IPS-18a (cell line): ENCODE measurements around the gene RNH1.

Experiments used
- H3K27ac ChIP-seq: one replicate; pipeline ENCODE4 v1.5.1; 2013; ENCODE audit warnings: low read length
- H3K27me3 ChIP-seq: one replicate; pipeline ENCODE4 v1.6.1; 2013; ENCODE audit warnings: mild to moderate bottlenecking, low read length; ENCODE audit not compliant: control insufficient read depth, insufficient read depth
- H3K36me3 ChIP-seq: one replicate; pipeline ENCODE4 v1.6.1; 2013; ENCODE audit warnings: low read depth, low read length; ENCODE audit not compliant: control insufficient read depth
- H3K4me1 ChIP-seq: one replicate; pipeline ENCODE4 v1.6.1; 2013; ENCODE audit warnings: low read depth, low read length; ENCODE audit not compliant: control insufficient read depth
- H3K4me3 ChIP-seq: one replicate; pipeline ENCODE4 v1.5.1; 2013; ENCODE audit warnings: low read length
- H3K9ac ChIP-seq: one replicate; pipeline ENCODE4 v1.6.1; 2013; ENCODE audit warnings: mild to moderate bottlenecking, low read length, moderate library complexity
- H3K9me3 ChIP-seq: one replicate; pipeline ENCODE4 v1.6.1; 2013; ENCODE audit warnings: low read depth, low read length; ENCODE audit not compliant: control insufficient read depth

The RNH1 gene

GRCh38 chr11:506995-507726 lies at the start of gene RNH1:
Gene RNH1 (minus strand): TSS chr11:507242. CDS start chr11:502162, 5,080 bp downstream.
- peak within 1 kb of the TSS; percentile 80 for H3K27ac ChIP-seq
- H3K27me3 ChIP-seq = no peaks in the 10 kb centered on the region
- peak within 1 kb of the TSS; percentile 88 for H3K9ac ChIP-seq
- peak within 1 kb of the TSS; percentile 86 for H3K4me3 ChIP-seq
- no peaks in the 10 kb centered on the region for H3K36me3 ChIP-seq
- peaks cover 7% of the 10 kb centered on the region for H3K4me1 ChIP-seq
- H3K9me3 ChIP-seq = no peaks in the 10 kb centered on the region

DNA sequence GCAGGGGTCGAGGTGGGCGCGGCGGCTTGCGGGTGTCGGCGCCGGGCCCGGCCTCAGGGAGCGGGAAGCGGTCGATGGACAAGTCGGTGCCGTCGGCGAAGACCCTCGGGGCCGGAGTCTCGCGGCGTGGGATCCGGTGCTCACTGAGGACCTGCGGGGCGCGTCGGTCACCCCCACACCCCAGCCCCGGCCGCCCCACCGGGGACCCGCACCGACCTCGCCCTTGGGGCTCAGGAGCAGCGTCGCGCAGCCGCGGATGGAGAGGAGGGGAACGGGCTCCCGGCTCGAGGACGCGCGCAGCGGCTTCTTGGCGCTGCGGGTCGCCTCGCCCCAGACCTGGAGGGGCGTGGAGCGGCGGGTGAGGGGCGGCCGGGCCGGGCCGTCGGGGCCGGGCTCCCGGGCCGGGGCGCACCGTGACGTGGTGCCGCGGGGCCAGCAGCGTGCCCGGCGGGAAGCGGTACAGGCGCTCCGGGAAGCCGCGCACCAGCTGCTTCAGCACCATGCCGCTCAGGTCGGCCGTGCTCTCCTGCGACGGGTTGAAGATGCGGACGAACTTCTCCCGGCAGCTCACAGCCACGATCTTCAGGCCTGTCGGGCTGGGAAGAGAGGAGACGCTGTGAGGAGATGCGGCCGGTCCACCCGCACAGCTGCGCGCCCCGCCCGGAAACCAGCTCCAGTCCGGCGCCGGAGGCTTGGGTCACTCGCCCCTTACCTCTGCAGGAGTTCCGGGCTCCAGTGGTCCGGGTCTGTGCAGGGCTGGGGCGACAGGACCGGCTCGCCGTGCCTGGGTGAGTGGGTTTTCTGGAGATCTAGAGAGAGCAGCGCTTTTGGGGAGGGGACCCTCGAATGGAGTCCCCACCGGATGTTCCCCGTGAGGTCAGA lies 49.0 kb upstream of the RNH1 start:
- Histone ChIP-seq H3K9ac (no peak overlapping the region), H3K27ac (no peak overlapping the region), H3K4me3 (peak overlapping the region; percentile 49)

DNA sequence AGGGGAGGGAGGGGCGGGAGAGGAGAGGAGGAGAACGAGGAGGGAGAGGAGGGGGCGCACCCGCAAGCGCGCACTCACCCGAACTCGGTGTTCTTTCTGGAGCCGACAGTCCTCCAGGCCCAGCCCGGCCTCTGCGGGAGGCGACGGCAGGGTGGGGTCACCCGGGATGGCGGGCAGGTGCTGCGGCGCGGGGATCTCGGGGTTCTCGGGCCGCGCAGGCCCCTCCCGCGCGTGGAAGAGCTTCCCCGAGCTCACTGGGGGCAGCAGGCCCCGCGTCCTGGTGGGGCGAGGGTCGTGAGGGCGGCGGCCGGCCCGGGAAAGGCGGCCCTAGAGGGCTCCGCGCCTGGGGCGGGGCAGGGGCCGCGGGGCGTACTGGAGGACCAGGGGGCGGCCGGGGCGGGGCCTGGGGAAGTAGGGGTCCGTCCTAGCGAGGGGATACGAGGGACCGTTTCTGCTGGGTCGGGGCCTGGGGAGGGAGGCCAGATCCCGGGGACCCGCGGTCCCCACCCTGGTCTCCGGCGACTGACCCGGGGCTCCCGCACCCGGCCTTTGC lies 48.3 kb upstream of the RNH1 start:
- no peak overlapping the region for H3K9ac ChIP-seq
- H3K4me1 ChIP-seq = peaks cover 5% of the 10 kb centered on the region
- peaks cover 48% of the 10 kb centered on the region for H3K27me3 ChIP-seq
- H3K36me3 ChIP-seq = no peaks in the 10 kb centered on the region
- H3K27ac ChIP-seq = no peak overlapping the region
- H3K9me3 ChIP-seq = no peaks in the 10 kb centered on the region
- peak overlapping the region; percentile 49 for H3K4me3 ChIP-seq

More for the DNA sequence above, 49.0 kb upstream of the RNH1 start:
- Histone ChIP-seq H3K4me1 (peaks cover 5% of the 10 kb centered on the region), H3K36me3 (no peaks in the 10 kb centered on the region), H3K9me3 (no peaks in the 10 kb centered on the region), H3K27me3 (peaks cover 48% of the 10 kb centered on the region)

GRCh38 chr11:554428-555226 lies 47.6 kb upstream of the RNH1 start:
- no peaks in the 10 kb centered on the region for H3K36me3 ChIP-seq
- H3K4me1 ChIP-seq = no peaks in the 10 kb centered on the region
- H3K9me3 ChIP-seq = no peaks in the 10 kb centered on the region
- peak overlapping the region; percentile 58 for H3K4me3 ChIP-seq
- peaks cover 45% of the 10 kb centered on the region for H3K27me3 ChIP-seq
- H3K9ac ChIP-seq = no peak overlapping the region
- no peak overlapping the region for H3K27ac ChIP-seq

DNA sequence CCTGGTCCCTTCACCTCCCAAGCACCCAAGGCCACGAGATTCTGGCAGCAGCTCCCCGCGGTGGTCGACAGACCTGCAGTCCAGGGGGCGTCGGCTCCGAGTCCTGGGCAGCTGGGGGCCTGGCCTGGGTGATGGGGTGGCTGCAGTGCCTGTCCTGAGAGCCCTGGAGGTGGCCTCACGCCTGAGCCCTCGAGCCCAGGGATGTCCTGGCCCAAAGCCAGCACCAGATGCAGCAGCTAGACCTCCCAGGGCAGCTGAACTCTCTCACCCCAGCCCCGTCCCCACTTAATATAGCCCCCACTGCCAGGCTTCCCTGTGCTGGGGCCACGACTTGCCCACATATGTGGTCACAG lies 46.9 kb upstream of the RNH1 start:
- Histone ChIP-seq H3K27ac (no peak overlapping the region), H3K9me3 (no peaks in the 10 kb centered on the region), H3K4me3 (no peak overlapping the region), H3K4me1 (no peaks in the 10 kb centered on the region), H3K36me3 (no peaks in the 10 kb centered on the region), H3K27me3 (peaks cover 38% of the 10 kb centered on the region), H3K9ac (no peak overlapping the region)

- H3K27ac ChIP-seq = no peak overlapping the region
- no peak overlapping the region for H3K9ac ChIP-seq
- H3K9me3 ChIP-seq = no peaks in the 10 kb centered on the region
- H3K36me3 ChIP-seq = no peaks in the 10 kb centered on the region
- peaks cover 32% of the 10 kb centered on the region for H3K27me3 ChIP-seq
- no peaks in the 10 kb centered on the region for H3K4me1 ChIP-seq
- no peak overlapping the region for H3K4me3 ChIP-seq
Observed at GRCh38 chr11:553083-553987, 46.3 kb upstream of the RNH1 start.

DNA sequence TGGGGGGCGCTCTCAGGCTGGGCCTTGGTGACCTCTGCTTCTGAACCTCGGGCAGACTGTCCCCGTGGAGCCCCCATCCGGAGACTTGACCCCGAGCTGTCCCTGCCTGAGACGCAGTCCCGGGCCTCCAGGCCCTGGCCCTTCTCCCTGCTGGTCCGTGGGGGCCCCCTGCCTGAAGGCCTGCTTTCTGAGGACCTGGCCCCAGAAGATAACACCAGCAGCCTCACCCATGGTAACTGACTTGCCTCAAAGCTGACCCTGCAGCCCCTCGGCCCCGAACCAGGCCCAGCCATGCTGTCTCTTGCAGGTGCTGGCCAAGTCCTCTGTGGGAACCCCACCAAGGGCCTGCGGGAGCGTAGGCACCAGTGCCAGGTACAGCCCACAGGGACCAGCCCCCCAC lies 44.6 kb upstream of the RNH1 start:
- no peaks in the 10 kb centered on the region for H3K9me3 ChIP-seq
- H3K9ac ChIP-seq = no peak overlapping the region
- H3K4me1 ChIP-seq = no peaks in the 10 kb centered on the region

DNA sequence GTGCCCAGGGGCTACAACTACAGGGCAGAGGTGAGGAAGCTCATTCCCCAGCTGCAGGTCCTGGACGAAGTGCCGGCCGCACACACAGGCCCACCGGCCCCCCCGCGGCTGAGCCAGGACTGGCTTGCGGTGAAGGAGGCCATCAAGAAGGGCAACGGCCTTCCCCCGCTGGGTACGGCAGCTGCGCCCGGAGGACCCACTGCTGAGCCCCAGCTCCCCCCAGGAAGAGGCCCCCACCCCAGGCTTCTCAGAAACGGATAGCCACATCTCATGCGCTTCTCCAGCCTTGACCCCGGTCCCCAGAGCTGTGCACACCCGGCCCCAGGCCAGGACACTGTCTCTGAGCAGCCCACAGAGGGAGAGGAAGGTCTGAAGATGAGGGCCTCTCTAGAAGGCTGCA lies 44.1 kb upstream of the RNH1 start:
- Histone ChIP-seq H3K4me1 (no peaks in the 10 kb centered on the region), H3K9me3 (no peaks in the 10 kb centered on the region), H3K9ac (no peak overlapping the region), H3K36me3 (no peaks in the 10 kb centered on the region), H3K4me3 (no peak overlapping the region), H3K27ac (no peak overlapping the region), H3K27me3 (peaks cover 10% of the 10 kb centered on the region)

More for the DNA sequence above, 44.6 kb upstream of the RNH1 start:
- H3K27me3 ChIP-seq = peaks cover 14% of the 10 kb centered on the region
- no peak overlapping the region for H3K4me3 ChIP-seq
- no peaks in the 10 kb centered on the region for H3K36me3 ChIP-seq
- H3K27ac ChIP-seq = no peak overlapping the region

- Histone ChIP-seq H3K27ac (no peak overlapping the region), H3K4me1 (no peaks in the 10 kb centered on the region), H3K27me3 (peaks cover 6% of the 10 kb centered on the region), H3K9me3 (no peaks in the 10 kb centered on the region), H3K36me3 (no peaks in the 10 kb centered on the region), H3K9ac (no peak overlapping the region), H3K4me3 (no peak overlapping the region)
Observed at GRCh38 chr11:550746-551085, 43.7 kb upstream of the RNH1 start.

GRCh38 chr11:550021-550745 lies 43.1 kb upstream of the RNH1 start:
- Histone ChIP-seq H3K4me1 (no peaks in the 10 kb centered on the region), H3K27me3 (peaks cover under 1% of the 10 kb centered on the region), H3K9ac (no peak overlapping the region), H3K36me3 (no peaks in the 10 kb centered on the region), H3K27ac (no peak overlapping the region), H3K9me3 (no peaks in the 10 kb centered on the region), H3K4me3 (no peak overlapping the region)
